BE2C (cell line): ENCODE data around the gene TK2.
"Not testable (repeated sequence)": the region's sequence is repeated elsewhere in the genome, so short reads cannot be mapped to it uniquely, and the experiment has no call there.

Source experiments
- DNase-seq: peaks from one replicate; pipeline ENCODE4 v3.0.0-alpha.2; 2020
- H3K27me3 ChIP-seq: fragments of 250-450 bp; sonication (Bioruptor Pico); 2 replicates; pipeline ENCODE4 v1.5.1; 2020; ENCODE audit warnings: mild to moderate bottlenecking
- H3K36me3 ChIP-seq: fragments of 250-450 bp; sonication (Bioruptor Pico); 2 replicates; pipeline ENCODE4 v1.5.1; 2020; ENCODE audit warnings: mild to moderate bottlenecking
- H3K4me1 ChIP-seq: fragments of 250-450 bp; sonication (Bioruptor Pico); 2 replicates; pipeline ENCODE4 v1.5.1; 2020
- H3K4me3 ChIP-seq: 2 replicates; pipeline ENCODE4 v1.5.1; 2011; ENCODE audit warnings: low read depth, low read length
- H3K9me3 ChIP-seq: fragments of 250-450 bp; sonication (Bioruptor Pico); 2 replicates; pipeline ENCODE4 v1.5.1; 2020
- TF ChIP-seq, protein P1 (sequence below): IDR thresholded peaks from 2 replicates; pipeline ENCODE4 v1.5.1; 2012; ENCODE audit warnings: mild to moderate bottlenecking, low read depth, low read length

TK2 gene

DNA sequence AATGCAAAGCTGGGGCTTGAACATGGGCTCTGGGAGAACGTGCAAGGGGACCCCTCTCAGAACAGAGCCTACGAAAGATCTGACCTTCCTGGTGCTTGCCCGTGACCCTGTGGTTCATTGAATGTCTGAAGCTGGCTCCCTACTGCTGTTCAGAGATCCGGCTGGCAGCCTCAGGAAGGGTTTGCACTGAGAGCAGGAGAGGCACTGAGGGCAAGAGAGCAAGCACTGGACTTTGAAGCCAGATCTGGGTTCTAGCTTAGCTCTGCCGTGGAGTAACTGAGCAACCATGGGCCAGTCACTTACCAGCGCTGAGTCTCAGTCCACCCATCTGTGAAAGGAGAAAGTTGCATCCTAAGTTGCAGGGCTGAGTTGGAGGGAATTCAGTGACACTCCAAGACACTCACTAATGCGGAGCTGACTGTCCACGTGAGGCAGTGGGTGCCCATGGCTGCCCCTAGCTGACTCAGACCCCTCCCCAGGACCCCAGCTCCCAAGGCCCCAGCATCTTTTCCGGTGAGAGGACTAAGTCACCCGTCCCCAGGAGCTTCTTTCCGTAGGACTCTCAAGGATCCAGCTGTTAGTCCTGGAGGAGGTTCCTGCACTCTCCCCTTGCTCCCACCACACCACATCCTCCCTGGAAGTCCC lies 81.5 kb downstream of the TK2 start:
- Histone ChIP-seq H3K4me1 (no peaks in the 10 kb centered on the region), H3K27me3 (no peaks in the 10 kb centered on the region), H3K4me3 (no peak overlapping the region), H3K36me3 (no peaks in the 10 kb centered on the region), H3K9me3 (no peaks in the 10 kb centered on the region)
- TF ChIP-seq, protein P1, sequence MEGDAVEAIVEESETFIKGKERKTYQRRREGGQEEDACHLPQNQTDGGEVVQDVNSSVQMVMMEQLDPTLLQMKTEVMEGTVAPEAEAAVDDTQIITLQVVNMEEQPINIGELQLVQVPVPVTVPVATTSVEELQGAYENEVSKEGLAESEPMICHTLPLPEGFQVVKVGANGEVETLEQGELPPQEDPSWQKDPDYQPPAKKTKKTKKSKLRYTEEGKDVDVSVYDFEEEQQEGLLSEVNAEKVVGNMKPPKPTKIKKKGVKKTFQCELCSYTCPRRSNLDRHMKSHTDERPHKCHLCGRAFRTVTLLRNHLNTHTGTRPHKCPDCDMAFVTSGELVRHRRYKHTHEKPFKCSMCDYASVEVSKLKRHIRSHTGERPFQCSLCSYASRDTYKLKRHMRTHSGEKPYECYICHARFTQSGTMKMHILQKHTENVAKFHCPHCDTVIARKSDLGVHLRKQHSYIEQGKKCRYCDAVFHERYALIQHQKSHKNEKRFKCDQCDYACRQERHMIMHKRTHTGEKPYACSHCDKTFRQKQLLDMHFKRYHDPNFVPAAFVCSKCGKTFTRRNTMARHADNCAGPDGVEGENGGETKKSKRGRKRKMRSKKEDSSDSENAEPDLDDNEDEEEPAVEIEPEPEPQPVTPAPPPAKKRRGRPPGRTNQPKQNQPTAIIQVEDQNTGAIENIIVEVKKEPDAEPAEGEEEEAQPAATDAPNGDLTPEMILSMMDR, result no peak
- no peak for DNase-seq

DNA sequence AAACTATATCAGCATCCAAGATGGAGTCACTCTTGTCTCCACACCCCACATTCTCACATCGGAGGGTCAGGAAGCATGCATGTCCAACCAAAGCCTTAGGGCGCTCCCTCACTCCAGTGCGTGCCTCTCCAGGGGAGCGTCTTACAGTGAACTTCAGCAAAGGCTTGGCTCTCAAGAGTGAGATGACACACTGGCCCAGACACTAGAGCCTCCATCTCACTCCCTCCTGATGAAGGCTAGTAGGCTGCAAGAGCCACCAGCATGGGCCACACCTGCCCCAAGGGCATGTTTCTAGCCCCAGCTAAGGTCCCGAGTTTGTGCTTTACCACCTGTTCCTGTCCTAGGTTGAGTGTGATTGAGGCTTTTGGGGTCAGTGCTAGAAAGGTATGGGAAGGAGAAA lies 82.3 kb downstream of the TK2 start:
- H3K4me3 ChIP-seq, result no peak overlapping the region
- H3K4me1 ChIP-seq, result no peaks in the 10 kb centered on the region
- TF ChIP-seq, protein P1, result no peak
- DNase-seq, result no peak
- no peaks in the 10 kb centered on the region for H3K27me3 ChIP-seq
- H3K36me3 ChIP-seq, result no peaks in the 10 kb centered on the region
- no peaks in the 10 kb centered on the region for H3K9me3 ChIP-seq

DNA sequence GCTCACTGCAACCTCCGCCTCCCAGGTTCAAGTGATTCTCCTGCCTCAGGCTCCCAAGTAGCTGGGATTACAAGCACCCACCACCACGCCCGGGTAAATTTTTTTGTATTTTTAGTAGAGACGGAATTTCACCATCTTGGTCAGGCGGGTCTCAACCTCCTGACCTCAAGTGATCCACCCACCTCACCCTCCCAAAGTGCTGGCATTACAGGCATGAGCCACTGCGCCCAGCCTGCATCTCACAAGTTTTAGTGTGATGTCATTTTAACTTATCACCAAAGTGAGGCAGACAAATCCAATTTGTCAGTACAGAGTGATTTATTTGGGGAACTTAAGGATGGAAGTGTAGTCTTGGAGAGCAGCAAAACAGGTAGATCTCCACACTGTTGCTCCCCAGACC lies 83.3 kb downstream of the TK2 start:
- not testable (repeated sequence) for H3K4me3 ChIP-seq, DNase-seq, H3K36me3 ChIP-seq, H3K4me1 ChIP-seq, H3K9me3 ChIP-seq, H3K27me3 ChIP-seq

DNA sequence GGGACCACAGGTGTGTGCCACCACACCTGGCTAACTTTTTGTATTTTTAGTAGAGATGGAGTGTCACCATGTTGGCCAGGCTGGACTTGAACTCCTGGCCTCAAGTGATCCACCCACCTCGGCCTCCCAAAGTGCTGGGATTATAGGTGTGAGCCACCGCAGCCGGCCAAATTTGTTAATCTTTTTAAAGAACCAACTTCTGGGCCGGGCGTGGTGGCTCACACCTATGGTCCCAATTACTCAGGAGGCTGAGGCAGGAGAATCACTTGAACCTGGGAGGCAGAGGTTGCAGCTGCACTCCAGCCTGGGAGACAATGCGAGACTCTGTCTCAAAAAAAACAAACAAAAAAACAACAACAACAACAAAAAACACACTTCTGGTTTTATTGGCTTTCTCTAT lies 84.0 kb downstream of the TK2 start:
- H3K4me3 ChIP-seq, H3K27me3 ChIP-seq, DNase-seq, H3K9me3 ChIP-seq, H3K4me1 ChIP-seq, H3K36me3 ChIP-seq: not testable (repeated sequence)

DNA sequence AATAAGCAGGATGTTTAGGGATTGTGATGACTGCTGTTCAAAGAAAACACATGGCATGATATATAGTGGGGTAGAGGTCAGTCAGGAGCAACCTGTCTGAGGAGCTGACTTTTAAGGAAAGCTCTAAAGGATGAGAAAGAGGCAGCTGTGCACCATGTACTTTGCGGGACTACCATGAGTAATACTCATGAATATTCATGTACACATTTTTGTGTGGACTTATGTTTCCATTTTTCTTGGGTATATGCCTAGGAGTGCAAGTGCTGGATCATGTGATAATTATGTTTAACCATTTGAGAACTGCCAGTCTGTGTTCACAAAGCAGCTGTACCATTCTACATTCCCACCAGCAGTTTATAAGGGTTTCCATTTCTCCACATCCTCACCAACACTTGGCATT lies 87.0 kb downstream of the TK2 start:
- no peak overlapping the region for H3K4me3 ChIP-seq
- no peaks in the 10 kb centered on the region for H3K27me3 ChIP-seq
- H3K4me1 ChIP-seq, result no peaks in the 10 kb centered on the region
- no peaks in the 10 kb centered on the region for H3K36me3 ChIP-seq
- no peaks in the 10 kb centered on the region for H3K9me3 ChIP-seq
- DNase-seq, result no peak
- TF ChIP-seq, protein P1, result no peak

DNA sequence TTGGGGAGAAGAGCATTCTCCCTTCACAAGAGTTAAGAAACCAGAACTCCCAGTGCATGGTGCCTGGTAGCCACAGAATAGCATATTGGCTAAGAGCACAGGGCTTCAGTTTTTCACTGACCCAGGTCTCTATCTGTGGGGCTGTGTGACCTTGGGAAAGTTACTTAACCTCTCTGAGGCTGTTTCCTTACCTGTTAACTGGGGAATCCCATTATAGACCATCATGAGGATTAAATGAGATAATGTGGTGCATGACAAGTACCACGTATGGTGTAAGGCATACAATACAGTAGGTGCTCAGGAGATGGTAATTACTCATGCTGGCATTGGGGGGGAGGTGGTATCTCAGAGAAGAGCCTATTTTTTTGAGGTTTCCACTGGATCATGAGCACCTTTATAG lies 89.2 kb downstream of the TK2 start:
- Histone ChIP-seq H3K4me3 (no peak overlapping the region), H3K4me1 (no peaks in the 10 kb centered on the region), H3K9me3 (no peaks in the 10 kb centered on the region), H3K27me3 (no peaks in the 10 kb centered on the region), H3K36me3 (no peaks in the 10 kb centered on the region)
- no peak for DNase-seq
- TF ChIP-seq, protein P1, result no peak

DNA sequence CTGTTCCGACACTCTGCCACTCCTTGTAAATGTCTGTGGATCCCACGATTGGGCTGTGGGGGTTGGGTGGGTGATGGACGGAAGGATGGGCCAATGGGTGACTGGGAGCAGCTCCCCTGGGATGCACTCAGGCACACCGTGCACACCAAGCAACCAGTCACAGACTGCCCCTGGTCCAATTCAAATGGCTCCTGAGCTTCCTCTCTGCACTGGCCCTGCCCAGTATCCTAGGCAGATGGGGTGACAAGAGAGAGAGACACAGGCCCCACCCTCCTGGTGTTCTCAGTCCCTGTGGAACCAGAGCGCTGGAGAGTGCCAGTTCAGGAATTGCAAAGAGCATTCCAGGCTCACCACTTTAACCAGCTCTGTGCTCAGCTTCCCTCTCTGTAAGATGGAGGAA lies 90.0 kb downstream of the TK2 start:
- TF ChIP-seq, protein P1, result no peak
- Histone ChIP-seq H3K27me3 (no peaks in the 10 kb centered on the region), H3K4me3 (no peak overlapping the region), H3K36me3 (no peaks in the 10 kb centered on the region), H3K9me3 (no peaks in the 10 kb centered on the region), H3K4me1 (no peaks in the 10 kb centered on the region)
- DNase-seq, result peak; percentile 58
